ENCODE results near the gene GPR6. TPM values are rescaled to one million over a fixed set of nuclear protein-coding genes. Genes with fewer than 3 reads are reported as not detected.

GPR6 gene
- total RNA-seq, 1 donor from 2014 or later, result not detected

GRCh38 chr6:110017306-110017705 lies 39.2 kb downstream of the GPR6 start:
- no peak for TF ChIP-seq CTCF (conservative IDR thresholded peaks at IDR 0.05; ENCODE audit: low read depth, low read length)
- no peak for DNase-seq (ENCODE audit: low read depth)
- no peak overlapping the region for H3K4me3 ChIP-seq (ENCODE audit: low read depth, low read length)

- no peak for TF ChIP-seq CTCF (conservative IDR thresholded peaks at IDR 0.05; ENCODE audit: low read depth, low read length)
- DNase-seq (ENCODE audit: low read depth), result no peak
- no peak overlapping the region for H3K4me3 ChIP-seq (ENCODE audit: low read depth, low read length)
Measured at GRCh38 chr6:110017946-110018345, 39.8 kb downstream of the GPR6 start.

GRCh38 chr6:110018486-110018885 lies 40.4 kb downstream of the GPR6 start:
- no peak overlapping the region for H3K4me3 ChIP-seq (ENCODE audit: low read depth, low read length)
- no peak for TF ChIP-seq CTCF (conservative IDR thresholded peaks at IDR 0.05; ENCODE audit: low read depth, low read length)
- no peak for DNase-seq (ENCODE audit: low read depth)

- TF ChIP-seq CTCF (conservative IDR thresholded peaks at IDR 0.05; ENCODE audit: low read depth, low read length), result no peak
- no peak for DNase-seq (ENCODE audit: low read depth)
- H3K4me3 ChIP-seq (ENCODE audit: low read depth, low read length), result no peak overlapping the region
Measured at GRCh38 chr6:110020888-110021287, 42.8 kb downstream of the GPR6 start.

GRCh38 chr6:110029144-110029543 lies 51.0 kb downstream of the GPR6 start:
- no peak for TF ChIP-seq CTCF (conservative IDR thresholded peaks at IDR 0.05; ENCODE audit: low read depth, low read length)
- no peak overlapping the region for H3K4me3 ChIP-seq (ENCODE audit: low read depth, low read length)
- DNase-seq (ENCODE audit: low read depth), result no peak

Other genes with a start within 250 kb of the GPR6 start
- gene WASF1, start 201.4 kb downstream of the GPR6 start, total RNA-seq, result 13.0 and 15.7 TPM in 2 replicates
- 11.3 and 14.1 TPM in 2 replicates for gene CDC40, start 202.1 kb downstream of the GPR6 start, total RNA-seq

All from epithelial cell of proximal tubule (primary cell).